A673 (cell line): Measurements from ENCODE around the gene NRXN3. TPM values are rescaled to one million over a fixed set of nuclear protein-coding genes. Genes with fewer than 3 reads are reported as not detected.

ENCODE experiments used
- BruUV-seq: library from RNA; stranded (reverse); fragments of 400-500 nt; replicated peaks from 2 replicates; lab custom pipeline; 2021; lab: Mats Ljungman, UMichigan
- CTCF ChIA-PET: fragments of 300-600 bp; sonication (Branson Sonifier 250); formaldehyde crosslinking; loops from one replicate; lab custom pipeline; 2022; ENCODE audit warnings: antibody characterized with exemption; lab: Charles Lee
- POLR2A ChIA-PET: fragments of 300-600 bp; sonication (Branson Sonifier 250); formaldehyde crosslinking; loops from one replicate; lab custom pipeline; 2022; ENCODE audit warnings: antibody characterized with exemption; ENCODE audit not compliant: low non-redundant PET; lab: Charles Lee
- DNase-seq: peaks from one replicate; pipeline ENCODE4 v3.0.0-alpha.2; 2015; ENCODE audit warnings: low spot score
- H3K27ac ChIP-seq: fragments of 200-600 bp; sonication (generic); 2 replicates; pipeline ENCODE4 v1.5.1; 2016; ENCODE audit warnings: mixed run types, low read depth, mild to moderate bottlenecking, mixed read lengths, antibody characterized with exemption, low read length; ENCODE audit not compliant: poor library complexity, severe bottlenecking
- H3K27me3 ChIP-seq: fragments of 200-600 bp; sonication (generic); replicated peaks from 2 replicates; pipeline ENCODE4 v1.6.1; 2017; ENCODE audit warnings: mixed run types, low read depth, mild to moderate bottlenecking, mixed read lengths, antibody characterized with exemption, low read length; ENCODE audit not compliant: insufficient read depth, poor library complexity
- H3K36me3 ChIP-seq: fragments of 200-600 bp; sonication (generic); 2 replicates; pipeline ENCODE4 v1.6.1; 2016; ENCODE audit warnings: mixed run types, mild to moderate bottlenecking, mixed read lengths, antibody characterized with exemption, low read length; ENCODE audit not compliant: insufficient read depth, poor library complexity, severe bottlenecking
- H3K4me1 ChIP-seq: fragments of 200-600 bp; sonication (generic); 2 replicates; pipeline ENCODE4 v1.6.1; 2017; ENCODE audit warnings: mixed run types, mild to moderate bottlenecking, mixed read lengths, antibody characterized with exemption, low read length; ENCODE audit not compliant: insufficient read depth, poor library complexity, severe bottlenecking
- H3K4me3 ChIP-seq: fragments of 200-600 bp; sonication (generic); 2 replicates; pipeline ENCODE4 v1.5.1; 2016; ENCODE audit warnings: low read depth, mixed run types, mild to moderate bottlenecking, mixed read lengths, low read length; ENCODE audit not compliant: poor library complexity, severe bottlenecking
- H3K9me3 ChIP-seq: fragments of 200-600 bp; sonication (generic); 2 replicates; pipeline ENCODE4 v1.6.1; 2016; ENCODE audit warnings: mixed run types, low read depth, mild to moderate bottlenecking, mixed read lengths, antibody characterized with exemption, low read length; ENCODE audit not compliant: poor library complexity, severe bottlenecking
- CTCF ChIP-seq: fragments of 300-800, 200-600 bp; sonication (generic); conservative IDR thresholded peaks from 2 replicates; pipeline ENCODE4 v1.5.1; 2017; ENCODE audit warnings: low read depth, mild to moderate bottlenecking, antibody characterized with exemption, low read length, moderate library complexity, mixed read lengths
- EZH2 ChIP-seq: fragments of 200-600 bp; sonication (generic); IDR thresholded peaks from 2 replicates; pipeline ENCODE4 v1.6.1; 2017; ENCODE audit warnings: borderline replicate concordance, low read depth, mild to moderate bottlenecking, mixed read lengths, antibody characterized with exemption, low read length; ENCODE audit not compliant: poor library complexity, severe bottlenecking
- intact Hi-C: fragments of 100-400 bp; cut with micrococcal nuclease; formaldehyde crosslinking; loops from one replicate; pipeline ENCODE4 v1.10.0; 2022; ENCODE audit not compliant: unreplicated experiment
- total RNA-seq: library from RNA; stranded (reverse); gene quantifications from 2 replicates; pipeline ENCODE4 v1.2.3, GENCODE V29; 2021

The NRXN3 gene
- total RNA-seq, 1 experiment from 2014 or later, result 0.21 TPM

- H3K36me3 ChIP-seq, result no peaks in the 10 kb centered on the region
- TF ChIP-seq CTCF, result no peak
- no peak for TF ChIP-seq EZH2
- POLR2A ChIA-PET, result no interaction called here
- H3K27ac ChIP-seq, result no peak overlapping the region
- no peak overlapping the region for H3K4me3 ChIP-seq
- H3K9me3 ChIP-seq, result no peaks in the 10 kb centered on the region
- no TSS peak for BruUV-seq
- H3K27me3 ChIP-seq, result no peaks in the 10 kb centered on the region
- intact Hi-C loops, result no loop called here
- CTCF ChIA-PET, result no interaction called here
- no peak for DNase-seq
- no peaks in the 10 kb centered on the region for H3K4me1 ChIP-seq
Measured at GRCh38 chr14:79304279-79304678, 1134.1 kb downstream of the NRXN3 start.

DNA sequence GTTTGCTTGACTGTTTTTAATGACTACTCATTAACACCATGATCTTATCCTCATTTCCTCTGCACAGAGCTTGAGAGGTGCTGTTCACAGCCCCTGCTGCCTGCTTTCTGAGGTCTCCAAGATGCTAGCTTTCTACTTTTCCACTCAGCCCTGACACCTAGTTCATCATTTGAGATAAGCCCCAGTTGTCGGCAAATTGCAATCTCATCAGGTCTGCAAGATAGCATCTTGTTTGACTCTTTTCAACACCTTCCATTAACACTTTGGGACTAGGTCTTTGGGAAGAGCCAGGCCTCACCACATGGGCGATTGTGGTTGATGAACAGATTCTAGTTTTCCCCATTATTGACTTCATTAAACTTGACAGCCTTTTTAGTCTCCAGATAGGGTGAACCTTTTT lies 1136.4 kb downstream of the NRXN3 start:
- Histone ChIP-seq H3K4me1 (no peaks in the 10 kb centered on the region), H3K4me3 (no peak overlapping the region), H3K36me3 (no peaks in the 10 kb centered on the region), H3K27ac (no peak overlapping the region), H3K9me3 (no peaks in the 10 kb centered on the region), H3K27me3 (no peaks in the 10 kb centered on the region)
- intact Hi-C loops, result no loop called here
- no TSS peak for BruUV-seq
- TF ChIP-seq EZH2, result no peak
- no peak for TF ChIP-seq CTCF
- ChIA-PET POLR2A (no interaction called here), CTCF (no interaction called here)
- DNase-seq, result no peak

DNA sequence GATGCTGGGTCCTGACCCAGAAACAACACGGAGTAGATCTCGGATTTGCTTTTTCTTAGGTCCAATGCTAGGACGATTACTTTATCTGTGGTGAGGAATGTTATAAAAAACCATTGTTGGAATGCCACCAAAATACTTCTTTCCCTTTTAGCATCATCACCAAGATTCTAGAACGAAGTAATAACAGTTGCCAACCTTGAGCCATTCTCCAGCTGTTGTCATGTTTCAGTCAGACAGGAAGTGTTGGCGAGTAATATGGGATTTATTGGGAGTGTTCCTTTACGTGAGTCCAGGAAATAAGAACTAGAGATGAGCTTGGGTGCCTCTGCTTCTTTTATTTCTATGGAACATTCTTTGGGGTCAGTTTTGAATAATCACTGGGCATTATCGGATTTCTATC lies 1148.2 kb downstream of the NRXN3 start:
- H3K4me3 ChIP-seq, result no peak overlapping the region

More for the DNA sequence above, 1148.2 kb downstream of the NRXN3 start:
- Histone ChIP-seq H3K27me3 (no peaks in the 10 kb centered on the region), H3K9me3 (no peaks in the 10 kb centered on the region), H3K27ac (no peak overlapping the region), H3K4me1 (no peaks in the 10 kb centered on the region), H3K36me3 (no peaks in the 10 kb centered on the region)
- TF ChIP-seq EZH2 (no peak), CTCF (no peak)
- no peak for DNase-seq
- intact Hi-C loops, result no loop called here
- no TSS peak for BruUV-seq
- ChIA-PET CTCF (no interaction called here), POLR2A (no interaction called here)
